UCSD-AML1 (cell line): ENCODE data around the gene TENM4.

Source experiments
- DNase-seq: peaks from one replicate; lab custom pipeline; 2025; ENCODE audit not compliant: unreplicated experiment; lab: John Stamatoyannopoulos, UW

TENM4 gene

DNA sequence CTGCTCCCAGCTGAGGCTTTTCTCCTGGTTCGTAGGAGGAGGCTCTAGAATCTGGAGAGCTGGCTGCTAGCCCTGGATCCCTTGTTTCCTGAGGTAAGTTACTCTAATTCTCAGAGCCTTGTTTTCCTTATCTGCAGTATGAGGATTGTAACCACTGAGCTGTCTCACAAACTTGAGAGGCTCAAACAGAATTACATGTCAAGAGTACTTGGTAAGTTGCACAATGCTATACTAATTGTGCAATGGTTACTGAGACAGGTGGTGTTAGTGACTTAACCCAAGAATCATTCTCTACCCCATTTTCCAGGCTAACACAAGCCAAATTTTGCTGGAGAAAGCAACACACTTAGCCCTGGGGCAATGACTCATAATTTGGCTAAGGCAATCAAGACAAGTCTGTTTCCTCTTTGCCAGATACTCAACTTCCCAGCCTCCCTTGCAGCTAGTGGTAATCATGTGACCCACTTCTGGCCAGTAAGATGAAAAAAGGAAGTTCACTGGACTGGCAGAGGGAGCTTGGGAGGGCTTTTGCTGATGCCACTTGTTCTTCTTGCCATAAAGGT, 348.0 kb downstream of the TENM4 start:
- DNase-seq, result no peak

DNA sequence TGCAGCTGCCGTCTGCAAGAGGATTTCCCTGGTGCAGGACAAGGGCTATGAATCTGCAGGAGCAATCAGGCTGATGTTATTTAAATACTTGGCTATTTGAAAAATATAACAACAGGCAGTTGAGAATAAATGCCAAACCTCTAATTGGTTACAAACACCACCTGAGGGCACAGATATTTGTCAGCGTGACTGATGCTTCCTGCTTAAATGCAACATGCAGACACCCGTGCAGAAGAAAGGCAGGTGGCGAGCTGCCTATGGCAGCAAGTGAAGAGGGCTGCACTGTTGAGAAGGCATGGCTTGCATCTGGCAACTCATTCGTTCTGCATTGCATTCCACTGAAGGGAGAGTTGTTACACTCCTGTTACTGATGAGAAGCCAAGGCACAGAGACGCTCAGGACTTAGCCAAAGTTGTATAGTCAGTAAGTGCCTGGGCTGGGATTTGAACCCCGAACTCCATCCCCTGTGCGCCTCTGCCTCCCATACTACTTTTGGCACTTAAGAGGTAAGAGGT, 350.6 kb downstream of the TENM4 start:
- DNase-seq, result no peak

- DNase-seq, result no peak
Measured at GRCh38 chr11:79089601-79090000, 351.2 kb downstream of the TENM4 start.

- no peak for DNase-seq
Measured at GRCh38 chr11:79088967-79089366, 351.9 kb downstream of the TENM4 start.

GRCh38 chr11:79087961-79088318, 352.9 kb downstream of the TENM4 start:
- no peak for DNase-seq

- DNase-seq, result no peak
Measured at GRCh38 chr11:79087238-79087960, 353.4 kb downstream of the TENM4 start.

DNA sequence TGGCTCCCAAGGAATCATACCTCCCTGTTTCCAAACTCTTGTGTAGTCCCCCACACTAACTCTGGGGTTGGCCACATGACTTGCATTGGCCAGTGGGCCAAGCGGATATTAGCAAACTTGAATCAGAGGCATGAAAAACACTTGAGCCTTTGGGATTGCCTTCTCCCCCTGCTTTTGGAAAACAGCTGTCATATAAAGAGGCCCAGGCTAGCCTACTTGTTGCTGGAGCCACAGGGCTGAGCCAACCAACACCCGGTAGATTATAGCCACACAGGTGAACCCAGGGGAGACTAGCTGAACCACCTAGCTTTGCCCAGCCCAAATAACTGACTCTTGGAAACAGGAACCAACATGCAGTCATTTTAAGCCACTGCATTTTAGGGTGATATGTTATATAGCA, 354.8 kb downstream of the TENM4 start:
- DNase-seq, result no peak

DNA sequence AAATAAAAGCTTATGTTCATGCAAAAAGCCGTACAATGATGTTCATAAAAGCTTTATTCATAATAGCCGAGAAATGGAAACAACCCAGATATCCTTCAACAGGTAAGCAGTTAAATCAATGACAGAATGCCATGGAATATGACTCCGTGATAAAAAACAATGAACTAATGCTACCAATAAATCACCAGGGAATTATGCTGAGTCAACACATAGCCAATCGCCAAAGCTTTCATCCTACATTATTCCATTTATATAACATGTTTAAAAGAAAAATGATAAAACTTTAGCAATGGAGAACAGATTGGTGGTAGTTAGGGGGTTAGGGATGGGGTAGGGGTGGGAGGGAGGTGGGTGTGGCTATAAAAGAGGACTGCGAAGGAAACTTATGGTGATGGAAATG, 356.4 kb downstream of the TENM4 start:
- DNase-seq, result no peak

DNA sequence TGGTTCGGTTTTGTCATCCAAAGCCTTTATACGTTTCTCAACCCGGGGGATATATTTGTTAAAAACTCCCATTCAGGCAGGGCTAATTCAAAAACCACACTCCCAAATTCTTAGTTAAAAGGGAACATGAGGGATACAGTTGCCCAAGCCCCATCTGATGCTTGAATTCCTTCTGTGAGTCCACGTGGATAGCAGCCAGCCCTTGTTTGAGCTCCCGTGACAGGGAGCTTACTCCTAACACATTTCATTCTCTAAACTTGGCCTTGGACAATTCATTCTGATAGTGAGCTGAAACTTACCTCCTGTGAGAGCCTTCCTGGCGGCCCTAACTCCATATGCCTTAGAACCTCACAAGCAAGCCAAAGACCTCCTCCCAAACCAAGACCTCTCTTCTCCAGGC, 357.5 kb downstream of the TENM4 start:
- no peak for DNase-seq

DNA sequence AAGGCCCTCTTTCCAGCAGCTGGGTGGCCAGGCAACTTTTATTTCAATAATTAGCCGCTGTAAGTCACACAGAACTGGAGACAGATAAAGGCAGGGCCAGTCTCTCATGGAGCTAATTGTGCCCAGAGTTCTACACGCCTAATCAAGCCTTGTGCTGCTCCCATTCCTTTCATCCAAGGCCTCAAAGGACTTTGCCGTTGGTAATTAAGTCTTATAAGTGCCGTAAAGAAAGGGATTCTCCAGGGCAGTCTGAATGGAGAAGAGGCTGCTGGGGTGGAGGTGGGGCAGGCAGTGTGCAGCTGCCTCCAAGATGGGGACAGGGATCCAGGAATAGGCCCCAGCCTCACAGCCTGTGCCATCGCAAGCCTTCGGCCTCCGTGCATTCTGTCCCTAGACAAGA, 357.9 kb downstream of the TENM4 start:
- no peak for DNase-seq

- DNase-seq, result no peak
Measured at GRCh38 chr11:79082280-79082679, 358.6 kb downstream of the TENM4 start.

GRCh38 chr11:79081471-79082031, 359.3 kb downstream of the TENM4 start:
- DNase-seq, result no peak

DNA sequence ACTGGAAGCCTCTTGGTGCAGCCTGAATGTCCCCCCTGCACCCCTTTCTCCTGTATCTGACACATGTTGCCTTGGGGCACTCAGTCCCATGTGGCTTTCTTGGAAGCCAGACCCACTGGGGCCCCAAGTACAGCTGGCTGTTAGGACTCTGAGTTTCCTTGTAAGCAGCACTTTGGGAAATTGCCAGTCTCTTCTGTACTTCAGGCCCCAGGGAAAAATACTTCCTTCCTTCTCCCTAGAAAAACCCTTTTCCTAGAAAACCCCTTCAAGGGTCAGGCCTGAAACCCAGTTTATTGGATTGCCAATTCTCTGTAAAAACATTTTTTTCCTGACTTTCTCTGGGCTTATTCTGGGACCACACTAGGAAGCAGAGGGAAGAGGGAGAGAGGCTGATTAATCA, 360.3 kb downstream of the TENM4 start:
- DNase-seq, result no peak

DNA sequence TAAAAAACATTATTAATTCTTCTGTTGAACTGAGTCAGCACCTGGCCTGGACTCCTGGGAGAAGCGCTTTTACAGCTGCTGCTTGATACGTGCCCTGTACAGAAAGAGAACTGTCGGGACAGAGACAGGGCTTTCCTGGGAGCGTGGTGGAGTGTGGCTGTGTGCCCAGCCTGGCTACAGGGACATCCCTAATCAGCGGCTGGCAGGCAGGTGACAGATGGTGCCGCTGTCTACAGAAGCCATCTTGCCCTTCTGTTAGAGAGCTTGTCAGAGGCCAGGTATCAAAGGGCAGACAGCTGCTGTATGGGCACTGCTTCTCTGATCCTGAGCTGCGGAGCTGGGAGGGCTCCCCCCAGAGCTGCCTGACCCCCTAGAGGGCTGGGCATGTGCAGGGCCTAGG, 361.8 kb downstream of the TENM4 start:
- DNase-seq, result no peak

DNA sequence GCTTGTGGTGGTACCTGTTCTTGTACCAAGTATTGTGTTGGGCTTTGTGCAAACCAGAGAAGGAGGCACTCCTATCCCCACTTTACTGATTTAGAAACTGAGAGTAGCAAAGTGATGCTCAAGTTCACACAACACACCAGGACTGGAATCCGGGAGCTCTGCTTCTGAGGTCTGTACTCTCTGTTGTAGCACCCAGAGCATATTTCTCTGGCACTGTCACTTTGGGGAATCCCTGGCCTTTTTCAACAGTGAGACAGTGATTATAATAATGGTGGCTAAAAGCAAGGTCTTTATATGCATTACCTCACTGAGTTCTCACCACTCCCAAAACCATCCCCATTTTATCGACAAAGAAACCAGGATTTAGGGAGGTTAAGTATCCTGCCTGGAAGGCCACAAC, 362.4 kb downstream of the TENM4 start:
- DNase-seq, result no peak

- DNase-seq, result no peak
Measured at GRCh38 chr11:79077702-79078330, 363.0 kb downstream of the TENM4 start.

- DNase-seq, result peak; percentile 27
Measured at GRCh38 chr11:79076526-79077115, 364.2 kb downstream of the TENM4 start.

GRCh38 chr11:79074547-79074946, 366.3 kb downstream of the TENM4 start:
- no peak for DNase-seq

DNA sequence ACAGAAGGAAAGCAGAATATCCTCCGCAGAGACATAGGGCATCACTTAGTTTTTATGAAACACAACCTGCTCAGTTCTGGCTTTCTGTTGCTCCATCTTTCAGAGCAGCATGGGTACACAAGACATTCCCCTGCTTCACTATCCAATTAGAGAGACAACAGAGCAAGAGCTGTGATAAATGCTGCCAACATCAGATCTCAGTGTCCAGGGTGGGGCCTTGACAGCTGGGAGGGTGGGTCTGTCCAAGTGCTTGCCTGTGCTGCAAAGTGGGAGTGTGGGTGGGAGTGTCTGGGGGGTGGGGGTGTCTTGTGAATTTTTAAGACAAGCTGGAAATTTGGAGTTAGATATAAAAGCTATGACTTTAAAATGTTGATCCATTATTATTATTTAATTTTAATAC, 369.6 kb downstream of the TENM4 start:
- DNase-seq, result no peak

GRCh38 chr11:79070518-79070917, 370.3 kb downstream of the TENM4 start:
- DNase-seq, result no peak

DNA sequence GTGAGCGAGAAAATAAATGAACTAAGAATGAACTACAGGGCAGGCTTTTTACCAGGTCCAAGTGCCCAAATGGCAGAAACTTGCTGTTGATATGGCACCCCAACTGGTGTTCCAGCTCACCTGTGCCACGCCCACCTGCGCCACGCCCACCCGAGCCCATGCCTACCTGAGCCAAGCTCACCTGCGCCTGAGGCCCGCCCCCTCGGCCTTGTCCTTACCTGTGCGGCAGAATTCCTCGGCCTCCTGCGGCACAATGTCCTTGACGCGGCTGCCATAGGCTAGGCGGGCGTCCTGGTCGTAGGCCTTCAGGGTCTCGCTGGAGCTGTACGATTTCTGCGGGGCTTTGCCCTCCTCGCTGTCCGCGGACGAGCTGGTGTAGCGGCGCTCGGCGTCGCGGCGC, 371.3 kb downstream of the TENM4 start:
- no peak for DNase-seq

GRCh38 chr11:79068356-79068755, 372.5 kb downstream of the TENM4 start:
- DNase-seq, result no peak
